Measurements from ENCODE around the gene DCUN1D1.
A peak's percentile ranks its signal among the peaks of the same experiment; 100 is the strongest.

DCUN1D1 gene

DNA sequence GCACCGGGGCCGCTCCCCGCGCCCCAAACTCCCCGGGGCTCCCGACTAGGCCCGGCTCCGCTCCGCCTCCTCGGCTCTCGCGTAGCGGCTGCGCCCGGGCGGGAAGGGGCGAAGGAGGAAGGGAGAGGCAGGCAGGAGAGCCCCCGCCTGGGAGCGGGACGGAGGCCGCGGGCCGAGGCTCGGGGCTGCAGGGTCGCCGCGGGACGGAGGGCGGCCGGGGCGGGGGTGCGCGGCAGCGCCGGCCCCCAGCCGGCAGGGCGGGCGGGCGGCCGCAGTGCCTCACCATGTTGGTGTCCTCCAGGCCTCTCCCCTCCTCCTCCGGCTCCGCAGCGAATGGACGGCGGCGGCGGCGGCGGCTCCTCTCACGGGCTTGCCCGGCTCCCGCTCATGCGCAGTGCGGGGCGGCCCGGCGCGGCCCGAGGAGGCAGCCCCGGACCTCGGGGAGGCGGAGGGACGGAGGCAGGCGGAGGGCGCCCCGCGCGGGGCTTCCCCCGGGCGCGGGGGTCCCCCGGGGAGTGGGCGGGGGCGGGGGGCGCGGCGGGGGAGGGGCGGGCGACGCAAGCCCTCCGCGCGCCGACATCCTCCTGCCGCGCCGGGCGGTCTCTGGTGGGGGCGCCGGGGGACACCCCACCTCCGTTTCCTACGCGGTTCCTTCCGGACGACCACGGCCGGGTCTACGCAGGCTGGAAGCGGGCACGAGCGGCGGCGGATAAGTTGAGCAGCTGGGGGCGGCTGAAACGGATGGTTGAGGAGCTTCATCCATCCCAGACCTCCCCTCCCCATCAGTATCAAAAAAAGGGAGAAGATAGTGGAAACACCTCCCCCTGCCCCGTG is at the start of gene DCUN1D1:
Gene DCUN1D1, minus strand, starts transcription at position 335 of the 834 bp plus-strand sequence. Its CDS starts 49 bp downstream, at position 286.
- Histone ChIP-seq H3K4me3 (ENCODE audit: low read depth, low read length) (peak within 1 kb of the TSS; percentile 97), H3K27ac (peak within 1 kb of the TSS; percentile 75), H3K27me3 (ENCODE audit: insufficient read depth, low read depth, severe bottlenecking) (no peaks in the 10 kb centered on the region), H3K9me3 (ENCODE audit: severe bottlenecking) (no peaks in the 10 kb centered on the region), H3K36me3 (no peaks in the 10 kb centered on the region)
- DNase-seq = peak; percentile 91
- TF ChIP-seq, protein P1, sequence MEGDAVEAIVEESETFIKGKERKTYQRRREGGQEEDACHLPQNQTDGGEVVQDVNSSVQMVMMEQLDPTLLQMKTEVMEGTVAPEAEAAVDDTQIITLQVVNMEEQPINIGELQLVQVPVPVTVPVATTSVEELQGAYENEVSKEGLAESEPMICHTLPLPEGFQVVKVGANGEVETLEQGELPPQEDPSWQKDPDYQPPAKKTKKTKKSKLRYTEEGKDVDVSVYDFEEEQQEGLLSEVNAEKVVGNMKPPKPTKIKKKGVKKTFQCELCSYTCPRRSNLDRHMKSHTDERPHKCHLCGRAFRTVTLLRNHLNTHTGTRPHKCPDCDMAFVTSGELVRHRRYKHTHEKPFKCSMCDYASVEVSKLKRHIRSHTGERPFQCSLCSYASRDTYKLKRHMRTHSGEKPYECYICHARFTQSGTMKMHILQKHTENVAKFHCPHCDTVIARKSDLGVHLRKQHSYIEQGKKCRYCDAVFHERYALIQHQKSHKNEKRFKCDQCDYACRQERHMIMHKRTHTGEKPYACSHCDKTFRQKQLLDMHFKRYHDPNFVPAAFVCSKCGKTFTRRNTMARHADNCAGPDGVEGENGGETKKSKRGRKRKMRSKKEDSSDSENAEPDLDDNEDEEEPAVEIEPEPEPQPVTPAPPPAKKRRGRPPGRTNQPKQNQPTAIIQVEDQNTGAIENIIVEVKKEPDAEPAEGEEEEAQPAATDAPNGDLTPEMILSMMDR (IDR thresholded peaks at IDR 0.05; ENCODE audit: low read depth, low read length) = no peak

DNA sequence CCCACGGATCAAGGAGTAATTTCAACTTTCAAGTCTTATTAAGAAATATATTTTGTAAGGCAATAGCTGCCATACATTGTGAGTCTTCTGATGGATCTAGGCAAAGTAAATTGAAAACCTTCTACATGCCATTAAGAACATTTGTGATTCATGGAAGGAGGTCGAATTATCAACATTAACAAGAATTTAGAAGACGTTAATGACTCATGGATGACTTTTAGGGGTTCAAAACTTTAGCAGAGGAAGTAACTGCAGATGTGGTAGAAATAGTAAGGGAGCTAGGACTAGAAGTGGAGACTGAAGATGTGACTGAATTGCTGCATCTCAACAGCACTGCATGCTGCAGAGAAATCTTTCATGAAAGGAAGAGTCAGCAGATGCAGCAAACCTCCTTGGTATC is 48.1 kb upstream of the DCUN1D1 start:
- TF ChIP-seq, protein P1 (IDR thresholded peaks at IDR 0.05; ENCODE audit: low read depth, low read length) = no peak
- H3K27ac ChIP-seq = no peak overlapping the region
- no peaks in the 10 kb centered on the region for H3K9me3 ChIP-seq (ENCODE audit: severe bottlenecking)
- no peak for DNase-seq
- no peak overlapping the region for H3K4me3 ChIP-seq (ENCODE audit: low read depth, low read length)
- H3K36me3 ChIP-seq = no peaks in the 10 kb centered on the region; the same call in 1 of the 2 replicates
- no peaks in the 10 kb centered on the region for H3K27me3 ChIP-seq (ENCODE audit: insufficient read depth, low read depth, severe bottlenecking)

DNA sequence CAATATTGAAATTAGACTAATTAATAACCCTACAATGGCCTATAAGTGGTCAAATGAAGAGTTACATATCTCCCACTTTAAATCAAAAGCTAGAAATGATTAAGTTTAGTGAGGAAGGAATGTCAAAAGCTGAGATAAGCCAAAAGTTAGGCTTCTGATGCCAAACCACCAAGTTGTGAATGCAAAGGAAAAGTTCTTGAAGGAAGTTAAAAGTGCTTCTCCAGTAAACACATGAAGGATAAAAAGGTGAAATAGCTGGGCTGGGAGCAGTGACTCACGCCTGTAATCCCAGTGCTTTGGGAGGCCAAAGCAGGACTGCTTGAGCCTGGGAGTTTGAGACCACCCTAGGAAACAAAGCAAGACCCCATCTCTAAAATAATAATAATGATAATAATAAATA is 46.9 kb upstream of the DCUN1D1 start:
- TF ChIP-seq, protein P1 (IDR thresholded peaks at IDR 0.05; ENCODE audit: low read depth, low read length) = no peak
- Histone ChIP-seq H3K27ac (no peak overlapping the region), H3K9me3 (ENCODE audit: severe bottlenecking) (no peaks in the 10 kb centered on the region), H3K27me3 (ENCODE audit: insufficient read depth, low read depth, severe bottlenecking) (no peaks in the 10 kb centered on the region), H3K36me3 (no peaks in the 10 kb centered on the region; the same call in 1 of the 2 replicates), H3K4me3 (ENCODE audit: low read depth, low read length) (no peak overlapping the region)
- DNase-seq = no peak

DNA sequence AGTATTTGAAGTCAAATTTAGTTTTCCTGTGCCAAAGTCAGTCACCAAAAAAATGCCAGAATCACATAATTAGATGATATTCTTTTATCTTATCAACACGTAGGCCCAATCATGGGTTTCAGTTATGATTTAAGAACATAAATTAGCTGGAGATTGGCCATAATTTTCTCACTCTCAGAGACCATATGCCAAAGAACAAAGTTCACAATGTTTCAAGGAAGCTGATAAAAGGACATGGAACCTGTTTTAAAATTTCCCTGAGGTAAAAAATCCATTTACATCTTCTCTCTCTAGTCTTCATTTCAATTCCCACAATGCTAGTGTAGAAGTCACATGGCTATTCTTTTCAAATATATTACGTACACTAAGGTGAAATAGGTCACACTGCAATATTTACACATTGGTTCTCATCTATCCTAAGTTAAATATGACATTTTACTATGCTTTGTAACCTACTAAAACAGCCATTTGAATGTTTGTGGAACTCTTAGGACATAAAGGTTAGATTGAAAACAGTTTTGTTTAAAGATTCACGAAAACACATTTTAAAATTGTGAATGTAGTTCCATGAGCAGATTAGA is 42.7 kb upstream of the DCUN1D1 start:
- no peak overlapping the region for H3K4me3 ChIP-seq (ENCODE audit: low read depth, low read length)
- no peaks in the 10 kb centered on the region for H3K27me3 ChIP-seq (ENCODE audit: insufficient read depth, low read depth, severe bottlenecking)
- no peak for DNase-seq
- TF ChIP-seq, protein P1 (IDR thresholded peaks at IDR 0.05; ENCODE audit: low read depth, low read length) = no peak
- H3K36me3 ChIP-seq = peaks cover 19% of the 10 kb centered on the region
- no peaks in the 10 kb centered on the region for H3K9me3 ChIP-seq (ENCODE audit: severe bottlenecking)
- no peak overlapping the region for H3K27ac ChIP-seq

DNA sequence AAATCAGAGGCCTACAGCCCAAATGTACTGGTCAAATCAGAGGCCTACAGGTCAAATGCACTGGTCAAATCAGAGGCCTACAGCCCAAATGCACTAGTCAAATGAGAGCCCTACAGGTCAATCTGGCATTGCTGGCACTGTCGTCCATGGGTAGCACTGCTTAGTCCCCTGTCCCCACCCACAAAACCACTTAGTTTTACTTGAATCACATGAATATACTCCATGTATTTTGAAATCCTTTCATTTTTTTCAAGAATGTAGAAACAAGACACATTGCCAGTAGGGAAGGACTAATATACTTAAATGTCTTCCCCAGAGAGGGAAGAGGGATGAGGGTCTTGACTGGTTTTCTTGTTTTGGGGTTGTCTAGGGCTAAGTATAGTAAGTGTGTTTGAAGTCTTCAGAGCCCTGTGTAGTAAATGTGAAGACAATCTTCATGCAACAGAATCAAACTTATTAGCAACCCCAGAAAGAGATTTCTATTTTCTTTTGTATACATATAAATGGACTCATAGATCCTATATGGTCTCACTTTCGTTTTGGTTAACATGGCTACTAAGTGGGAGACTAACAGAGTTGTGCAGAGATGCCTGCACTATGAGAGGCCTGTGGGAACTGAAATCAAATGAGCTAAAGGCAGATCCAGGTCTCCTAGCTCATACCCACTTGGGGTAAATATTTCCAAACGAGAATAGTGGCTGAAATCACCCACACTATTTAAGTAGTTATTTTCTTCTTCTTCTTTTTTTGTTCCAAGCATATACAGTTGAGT is 38.3 kb upstream of the DCUN1D1 start:
- Histone ChIP-seq H3K27ac (no peak overlapping the region), H3K4me3 (ENCODE audit: low read depth, low read length) (no peak overlapping the region), H3K27me3 (ENCODE audit: insufficient read depth, low read depth, severe bottlenecking) (no peaks in the 10 kb centered on the region), H3K9me3 (ENCODE audit: severe bottlenecking) (no peaks in the 10 kb centered on the region), H3K36me3 (peaks cover 26% of the 10 kb centered on the region)
- no peak for DNase-seq
- TF ChIP-seq, protein P1 (IDR thresholded peaks at IDR 0.05; ENCODE audit: low read depth, low read length) = no peak

Data from WERI-Rb-1 (cell line).